Skin epidermis (tissue), 12 donors: ENCODE results near the gene CERS5.
A peak's percentile ranks its signal among the peaks of the same experiment; 100 is the strongest.
"Not testable (repeated sequence)": the region's sequence is repeated elsewhere in the genome, so short reads cannot be mapped to it uniquely, and the experiment has no call there.

ENCODE experiments used
- H3K27ac ChIP-seq, 21 experiments: fragments of 200-600 bp; sonication (generic) in 11 of 21; one replicate each; pipeline ENCODE4 v1.5.0; 2020; ENCODE audit warnings: mild to moderate bottlenecking in 3 of 21, inconsistent platforms in 2 of 21, moderate library complexity in 2 of 21
- H3K4me3 ChIP-seq, 7 experiments: fragments of 200-600 bp; sonication (generic) in 2 of 7; one replicate each; pipeline ENCODE4 v1.5.0; 2020; ENCODE audit warnings: inconsistent platforms in 2 of 7, mild to moderate bottlenecking in 2 of 7, moderate library complexity in 1 of 7

CERS5 gene

DNA sequence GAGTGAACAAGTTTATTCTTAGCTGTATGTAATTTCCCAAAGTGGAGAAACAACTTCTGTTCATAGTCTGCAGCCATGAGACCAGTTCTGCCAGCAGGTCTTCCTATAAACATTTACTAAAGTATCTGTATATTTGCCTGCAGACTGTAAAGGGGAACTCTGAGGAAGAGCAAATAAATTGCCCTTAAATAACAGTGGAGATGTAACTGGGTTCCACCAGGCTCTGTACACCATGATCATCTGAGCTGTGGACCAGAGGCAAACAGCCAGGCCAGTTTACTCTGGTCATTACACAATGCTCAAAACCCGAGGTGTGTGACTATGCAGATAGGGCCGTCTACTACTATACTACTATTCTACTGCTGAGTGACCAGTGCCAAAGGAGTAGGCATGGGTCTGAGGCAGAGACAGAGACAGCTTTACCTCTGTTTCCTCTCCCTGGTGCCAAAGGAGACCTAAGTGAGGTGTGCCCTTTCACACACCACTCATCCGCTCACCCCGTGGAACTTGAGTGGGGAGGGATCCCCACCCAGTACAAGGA, 21.1 kb upstream of the CERS5 start:
- Histone ChIP-seq H3K27ac (peak overlapping the region in 20 of 21 experiments; percentile 6 to 82 (median 66)), H3K4me3 (no peak overlapping the region)

- peak overlapping the region in 19 of 21 experiments; percentile 47 to 82 (median 67) for H3K27ac ChIP-seq
- no peak overlapping the region for H3K4me3 ChIP-seq
Measured at GRCh38 chr12:50187084-50187900, 20.1 kb upstream of the CERS5 start.

DNA sequence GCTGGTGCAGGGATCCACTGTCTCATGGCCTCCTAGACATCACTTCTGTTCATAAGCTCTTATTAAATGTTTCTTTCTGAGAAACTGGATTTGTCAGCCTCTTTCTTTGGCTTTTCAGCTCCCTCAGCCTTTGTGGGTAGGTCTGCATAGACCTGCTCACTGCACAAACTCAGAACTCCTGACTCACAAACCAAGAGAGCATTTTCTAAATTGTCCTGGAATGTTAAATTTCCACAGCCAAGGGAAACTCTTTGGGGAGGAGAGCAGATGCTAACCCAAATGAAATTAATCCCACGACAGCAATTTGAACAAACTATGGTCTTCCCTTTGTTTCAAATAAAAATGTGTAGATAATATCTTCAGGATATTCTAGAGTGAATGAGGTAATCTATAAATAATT, 19.5 kb upstream of the CERS5 start:
- Histone ChIP-seq H3K4me3 (no peak overlapping the region), H3K27ac (peak overlapping the region in 16 of 21 experiments; percentile 26 to 82 (median 68))

GRCh38 chr12:50185970-50186663, 18.9 kb upstream of the CERS5 start:
- no peak overlapping the region for H3K4me3 ChIP-seq
- peak overlapping the region in 19 of 21 experiments; percentile 9 to 82 (median 70) for H3K27ac ChIP-seq

DNA sequence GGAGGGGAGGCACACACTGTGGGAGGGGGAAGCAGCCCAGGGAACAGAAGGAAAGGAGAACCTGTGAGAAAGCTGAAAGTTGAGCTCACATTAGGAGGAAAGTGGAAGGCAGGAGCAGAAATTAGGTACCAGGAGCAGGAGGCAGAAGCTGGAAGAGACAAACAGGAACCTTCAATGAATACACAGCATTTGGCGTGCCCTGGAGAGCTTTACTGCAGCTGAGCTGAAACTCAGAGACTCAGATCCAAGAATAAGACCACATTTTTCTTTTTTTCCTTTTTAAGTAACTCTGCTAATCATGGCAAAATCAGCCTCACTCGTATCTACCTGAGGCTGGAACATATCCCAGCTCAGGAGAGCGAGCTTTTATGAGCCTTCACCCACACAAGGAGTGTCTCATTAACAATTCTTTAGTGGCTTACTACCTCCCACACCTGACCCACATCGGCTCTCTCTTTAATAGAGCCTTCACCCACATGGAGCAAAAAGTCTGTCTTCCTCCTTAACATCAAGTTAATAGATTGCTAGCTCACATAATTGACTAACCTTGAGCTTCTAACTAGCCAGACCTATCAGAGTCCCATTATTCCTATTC, 18.2 kb upstream of the CERS5 start:
- Histone ChIP-seq H3K27ac (peak overlapping the region in 20 of 21 experiments; percentile 8 to 82 (median 68)), H3K4me3 (no peak overlapping the region)

DNA sequence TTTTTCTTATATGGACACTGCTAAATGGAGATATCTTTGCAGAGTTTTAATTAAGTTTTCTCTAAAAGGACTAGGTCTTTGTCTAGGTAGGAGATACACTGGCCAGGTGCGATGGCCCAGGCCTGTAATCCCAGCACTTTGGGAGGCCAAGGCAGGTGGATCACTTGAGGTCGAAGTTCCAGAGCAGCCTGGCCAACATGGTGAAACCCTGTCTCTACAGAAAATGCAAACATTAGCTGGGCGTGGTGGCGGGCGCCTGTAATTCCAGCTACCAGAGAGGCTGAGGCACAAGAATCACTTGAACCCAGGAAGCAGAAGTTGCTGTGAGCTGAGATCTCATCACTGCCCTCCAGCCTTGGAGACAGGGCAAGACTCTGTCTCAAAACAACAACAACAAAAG, 17.1 kb upstream of the CERS5 start:
- Histone ChIP-seq H3K4me3 (no peak overlapping the region), H3K27ac (peak overlapping the region in 9 of 21 experiments; percentile 12 to 82 (median 63))

GRCh38 chr12:50182461-50182860, 15.3 kb upstream of the CERS5 start:
- peak overlapping the region in 2 of 21 experiments; percentile 6 to 31 for H3K27ac ChIP-seq
- H3K4me3 ChIP-seq: no peak overlapping the region

- no peak overlapping the region for H3K4me3 ChIP-seq
- H3K27ac ChIP-seq: peak overlapping the region in 1 of 21 experiments; percentile 31
Measured at GRCh38 chr12:50181691-50182090, 14.5 kb upstream of the CERS5 start.

GRCh38 chr12:50175716-50176026, 8.5 kb upstream of the CERS5 start:
- Histone ChIP-seq H3K4me3 (no peak overlapping the region), H3K27ac (no peak overlapping the region)

- Histone ChIP-seq H3K4me3 (no peak overlapping the region), H3K27ac (no peak overlapping the region)
Measured at GRCh38 chr12:50174971-50175715, 8.0 kb upstream of the CERS5 start.

GRCh38 chr12:50166799-50167048, 445 bp downstream of the CERS5 start:
- H3K4me3 ChIP-seq: peak overlapping the region; percentile 59 to 95 (median 88)
- H3K27ac ChIP-seq: peak overlapping the region; percentile 64 to 98 (median 91)

GRCh38 chr12:50164963-50165362, 2.2 kb downstream of the CERS5 start:
- no peak overlapping the region for H3K27ac ChIP-seq
- no peak overlapping the region for H3K4me3 ChIP-seq

DNA sequence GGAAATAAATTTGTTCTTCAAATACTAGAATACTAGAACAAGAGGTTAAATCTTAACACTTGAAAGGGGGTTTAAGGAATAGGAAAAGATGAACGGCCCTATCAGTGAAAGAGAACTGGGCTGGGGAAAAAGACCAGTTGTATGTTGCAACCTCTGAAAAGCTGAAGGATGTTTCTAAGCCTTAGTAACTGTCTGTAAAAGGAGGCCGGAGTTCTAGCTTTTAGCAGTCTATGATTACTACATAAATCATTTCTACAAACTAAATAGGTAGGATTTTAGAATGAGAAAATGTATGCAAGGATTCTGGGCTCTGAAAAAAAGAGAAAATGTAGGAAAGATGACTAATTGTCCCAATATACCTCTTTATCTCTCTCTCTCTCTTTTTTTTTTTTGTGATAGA, 4.9 kb downstream of the CERS5 start:
- Histone ChIP-seq H3K4me3 (no peak overlapping the region), H3K27ac (no peak overlapping the region)

DNA sequence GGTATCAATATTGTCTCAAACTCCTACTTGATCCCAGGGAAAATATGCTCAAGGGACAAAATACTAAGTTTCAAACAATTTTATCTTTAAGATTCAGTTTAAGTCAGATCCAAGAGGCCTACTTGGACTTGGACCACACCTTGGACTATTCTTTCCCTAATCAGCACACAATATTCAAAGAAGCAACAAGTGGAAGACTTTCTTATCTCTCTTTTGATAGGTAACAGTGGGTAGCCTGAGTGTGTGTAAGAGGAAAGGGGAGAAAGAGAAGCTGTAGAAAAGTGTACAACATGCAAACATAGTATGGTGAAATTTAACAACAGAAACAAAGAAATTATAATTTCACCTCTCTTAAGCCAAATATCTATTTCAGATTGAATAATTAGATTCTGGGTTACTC, 6.5 kb downstream of the CERS5 start:
- H3K27ac ChIP-seq: no peak overlapping the region
- no peak overlapping the region for H3K4me3 ChIP-seq

GRCh38 chr12:50157259-50157658, 9.9 kb downstream of the CERS5 start:
- Histone ChIP-seq H3K4me3 (no peak overlapping the region), H3K27ac (no peak overlapping the region)

GRCh38 chr12:50156641-50157040, 10.5 kb downstream of the CERS5 start:
- H3K27ac ChIP-seq: no peak overlapping the region
- H3K4me3 ChIP-seq: no peak overlapping the region

DNA sequence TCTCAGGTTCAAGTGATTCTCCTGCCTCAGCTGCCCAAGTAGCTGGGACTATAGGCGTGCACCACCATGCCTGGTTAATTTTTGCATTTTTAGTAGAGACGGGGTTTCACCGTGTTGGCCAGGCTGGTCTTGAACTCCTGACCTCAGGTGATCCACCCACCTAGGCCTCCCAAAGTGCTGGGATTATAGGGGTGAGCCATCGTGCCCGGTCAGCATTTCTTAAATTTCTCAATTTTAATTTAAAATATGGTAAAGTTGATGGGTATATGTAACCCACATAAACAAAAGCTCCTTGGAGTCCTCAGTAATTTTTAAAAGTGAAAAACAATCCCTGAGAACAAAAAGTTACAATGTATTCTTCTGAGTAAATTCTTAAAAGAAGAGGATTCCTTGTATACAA, 12.2 kb downstream of the CERS5 start:
- not testable (repeated sequence) for H3K27ac ChIP-seq, H3K4me3 ChIP-seq

DNA sequence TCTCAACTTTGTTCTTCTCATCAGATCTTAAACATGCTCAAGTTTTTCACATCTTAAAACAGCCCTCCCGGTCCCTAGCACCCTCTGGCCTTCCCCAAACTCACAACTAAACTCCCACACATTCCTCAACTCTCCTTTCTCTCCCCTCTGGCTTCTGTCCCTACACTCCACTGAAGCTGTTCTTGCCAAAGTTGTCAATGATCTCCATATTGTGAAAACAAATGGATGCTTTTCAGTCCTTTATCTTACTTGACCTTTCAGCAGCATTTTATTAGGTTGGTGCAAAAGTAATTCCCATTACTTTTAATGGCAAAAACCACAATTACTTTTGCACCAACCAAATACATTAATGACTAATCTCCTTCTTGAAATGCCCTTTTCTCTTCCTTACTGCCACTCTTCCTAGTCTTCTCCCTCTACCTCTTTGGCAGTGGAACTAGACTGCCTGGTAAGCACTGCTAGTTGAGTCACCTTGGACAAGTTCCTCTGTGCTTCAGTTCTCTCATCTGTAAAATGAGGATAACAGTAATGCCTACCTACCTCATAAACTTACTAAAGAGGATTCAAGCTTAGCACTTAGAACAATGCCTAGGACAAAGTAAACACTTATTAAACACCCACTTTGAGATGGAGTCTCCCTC, 16.0 kb downstream of the CERS5 start:
- Histone ChIP-seq H3K27ac (peak overlapping the region in 1 of 21 experiments; percentile 10), H3K4me3 (no peak overlapping the region)

GRCh38 chr12:50149311-50149710, 17.9 kb downstream of the CERS5 start:
- no peak overlapping the region for H3K27ac ChIP-seq
- H3K4me3 ChIP-seq: no peak overlapping the region

GRCh38 chr12:50148011-50148410, 19.2 kb downstream of the CERS5 start:
- not testable (repeated sequence) for H3K4me3 ChIP-seq, H3K27ac ChIP-seq
